ENCODE results near the gene PRDM5.

PRDM5 gene

GRCh38 chr4:120855307-120856001 lies 67.1 kb downstream of the PRDM5 start:
- peak in 1 of 5 experiments; percentile 55 for DNase-seq

GRCh38 chr4:120853161-120853935 lies 69.2 kb downstream of the PRDM5 start:
- DNase-seq, result no peak

GRCh38 chr4:120850018-120850599 lies 72.4 kb downstream of the PRDM5 start:
- DNase-seq, result no peak

- DNase-seq, result no peak
Observed at GRCh38 chr4:120847019-120847582, 75.4 kb downstream of the PRDM5 start.

- DNase-seq, result peak in 1 of 5 experiments; percentile 83
Observed at GRCh38 chr4:120844528-120844921, 78.0 kb downstream of the PRDM5 start.

GRCh38 chr4:120843849-120844527 lies 78.5 kb downstream of the PRDM5 start:
- DNase-seq, result peak in 1 of 5 experiments; percentile 64

GRCh38 chr4:120842031-120842430 lies 80.5 kb downstream of the PRDM5 start:
- no peak for DNase-seq

GRCh38 chr4:120841580-120841979 lies 80.9 kb downstream of the PRDM5 start:
- no peak for DNase-seq

GRCh38 chr4:120839974-120840751 lies 82.4 kb downstream of the PRDM5 start:
- no peak for DNase-seq

- DNase-seq, result no peak
Observed at GRCh38 chr4:120839334-120839973, 83.1 kb downstream of the PRDM5 start.

- no peak for DNase-seq
Observed at GRCh38 chr4:120838784-120839183, 83.7 kb downstream of the PRDM5 start.

- DNase-seq, result no peak
Observed at GRCh38 chr4:120837656-120838055, 84.9 kb downstream of the PRDM5 start.

GRCh38 chr4:120835342-120835741 lies 87.2 kb downstream of the PRDM5 start:
- DNase-seq, result no peak

- no peak for DNase-seq
Observed at GRCh38 chr4:120830204-120830603, 92.3 kb downstream of the PRDM5 start.

- no peak for DNase-seq
Observed at GRCh38 chr4:120829113-120829831, 93.3 kb downstream of the PRDM5 start.

GRCh38 chr4:120826853-120827252 lies 95.7 kb downstream of the PRDM5 start:
- no peak for DNase-seq

GRCh38 chr4:120826449-120826848 lies 96.1 kb downstream of the PRDM5 start:
- no peak for DNase-seq

- DNase-seq, result no peak
Observed at GRCh38 chr4:120824946-120825345, 97.6 kb downstream of the PRDM5 start.

GRCh38 chr4:120821977-120822376 lies 100.5 kb downstream of the PRDM5 start:
- DNase-seq, result no peak

GRCh38 chr4:120821029-120821428 lies 101.5 kb downstream of the PRDM5 start:
- no peak for DNase-seq

Data from T-helper 2 cell (primary cell).